Measurements from ENCODE around the gene GPR37L1. TPM values are rescaled to one million over a fixed set of nuclear protein-coding genes. Genes with fewer than 3 reads are reported as not detected.

GPR37L1 gene
- total RNA-seq, 2 donors from 2014 or later = 0.09 to 0.28 TPM

- H3K36me3 ChIP-seq = no peaks in the 10 kb centered on the region
- no peak overlapping the region for H3K27ac ChIP-seq
- H3K9me3 ChIP-seq = no peaks in the 10 kb centered on the region
- no peak for DNase-seq (ENCODE audit: low spot score)
- intact Hi-C loops (cut with DNase I) = no loop called here
- WGBS = 94% methylated on average over 8 of the region's 8 CpGs
- H3K27me3 ChIP-seq (replicated peaks; ENCODE audit: insufficient read depth) = no peaks in the 10 kb centered on the region
- H3K4me1 ChIP-seq (replicated peaks) = peaks cover 2% of the 10 kb centered on the region
- TF ChIP-seq CTCF (IDR thresholded peaks at IDR 0.05) (no peak), POLR2AphosphoS5 (IDR thresholded peaks at IDR 0.05) (no peak), POLR2A (IDR thresholded peaks at IDR 0.05) (no peak)
- no peak overlapping the region for H3K4me3 ChIP-seq
These were observed 2.9 kb downstream of the GPR37L1 start for GRCh38 chr1:202125611-202126010.

- TF ChIP-seq CTCF (IDR thresholded peaks at IDR 0.05) (no peak), POLR2A (IDR thresholded peaks at IDR 0.05) (no peak), POLR2AphosphoS5 (IDR thresholded peaks at IDR 0.05) (no peak)
- intact Hi-C loops (cut with DNase I) = no loop called here
- no peaks in the 10 kb centered on the region for H3K27me3 ChIP-seq (replicated peaks; ENCODE audit: insufficient read depth)
- no peak overlapping the region for H3K27ac ChIP-seq
- peaks cover 2% of the 10 kb centered on the region for H3K4me1 ChIP-seq (replicated peaks)
- H3K9me3 ChIP-seq = no peaks in the 10 kb centered on the region
- H3K36me3 ChIP-seq = no peaks in the 10 kb centered on the region
- 51% methylated on average over 9 of the region's 9 CpGs for WGBS
- H3K4me3 ChIP-seq = no peak overlapping the region
- no peak for DNase-seq (ENCODE audit: low spot score)
These were observed 3.7 kb downstream of the GPR37L1 start for GRCh38 chr1:202126426-202126825.

GRCh38 chr1:202127061-202127460, 4.3 kb downstream of the GPR37L1 start:
- intact Hi-C loops (cut with DNase I) = no loop called here
- WGBS = 91% methylated on average over 6 of the region's 6 CpGs
- TF ChIP-seq POLR2AphosphoS5 (IDR thresholded peaks at IDR 0.05) = no peak
- no peak for TF ChIP-seq POLR2A (IDR thresholded peaks at IDR 0.05)
- TF ChIP-seq CTCF (IDR thresholded peaks at IDR 0.05) = no peak
- H3K4me3 ChIP-seq = no peak overlapping the region
- H3K4me1 ChIP-seq (replicated peaks) = peaks cover 2% of the 10 kb centered on the region
- no peaks in the 10 kb centered on the region for H3K27me3 ChIP-seq (replicated peaks; ENCODE audit: insufficient read depth)
- H3K36me3 ChIP-seq = no peaks in the 10 kb centered on the region
- H3K27ac ChIP-seq = no peak overlapping the region
- no peaks in the 10 kb centered on the region for H3K9me3 ChIP-seq
- no peak for DNase-seq (ENCODE audit: low spot score)

GRCh38 chr1:202127836-202128622, 5.3 kb downstream of the GPR37L1 start:
- intact Hi-C loops (cut with DNase I) = no loop called here

More at GRCh38 chr1:202127836-202128622, 5.3 kb downstream of the GPR37L1 start:
- H3K9me3 ChIP-seq = no peaks in the 10 kb centered on the region
- peaks cover 9% of the 10 kb centered on the region for H3K4me1 ChIP-seq (replicated peaks)
- no peaks in the 10 kb centered on the region for H3K27me3 ChIP-seq (replicated peaks; ENCODE audit: insufficient read depth)
- WGBS = 95% methylated on average over 21 of the region's 26 CpGs
- H3K36me3 ChIP-seq = no peaks in the 10 kb centered on the region
- no peak overlapping the region for H3K4me3 ChIP-seq
- no peak for DNase-seq (ENCODE audit: low spot score)
- no peak overlapping the region for H3K27ac ChIP-seq
- TF ChIP-seq POLR2AphosphoS5 (IDR thresholded peaks at IDR 0.05) (no peak), CTCF (IDR thresholded peaks at IDR 0.05) (no peak), POLR2A (IDR thresholded peaks at IDR 0.05) (no peak)
